Right lung (tissue), 5 donors: ENCODE results near the gene KRT83. TPM values are rescaled to one million over a fixed set of nuclear protein-coding genes. Genes with fewer than 3 reads are reported as not detected.
"Not testable (repeated sequence)": the region's sequence is repeated elsewhere in the genome, so short reads cannot be mapped to it uniquely, and the experiment has no call there.

Source experiments
- DNase-seq, 2 donors: peaks; one replicate each; pipeline ENCODE4 v3.0.0-alpha.2; 2013
- polyA plus RNA-seq, 5 donors: library from polyadenylated mRNA; unstranded; fragments of 120-200 nt; gene quantifications; one replicate each; pipeline versions ENCODE4 v1.2.1 to v1.2.3, GENCODE V29; 2013; ENCODE audit warnings: inconsistent platforms in 1 of 5, low replicate concordance in 1 of 5; ENCODE audit not compliant: insufficient read length in 5 of 5, insufficient read depth in 1 of 5

Gene KRT83
- polyA plus RNA-seq, 5 donors: not detected

DNA sequence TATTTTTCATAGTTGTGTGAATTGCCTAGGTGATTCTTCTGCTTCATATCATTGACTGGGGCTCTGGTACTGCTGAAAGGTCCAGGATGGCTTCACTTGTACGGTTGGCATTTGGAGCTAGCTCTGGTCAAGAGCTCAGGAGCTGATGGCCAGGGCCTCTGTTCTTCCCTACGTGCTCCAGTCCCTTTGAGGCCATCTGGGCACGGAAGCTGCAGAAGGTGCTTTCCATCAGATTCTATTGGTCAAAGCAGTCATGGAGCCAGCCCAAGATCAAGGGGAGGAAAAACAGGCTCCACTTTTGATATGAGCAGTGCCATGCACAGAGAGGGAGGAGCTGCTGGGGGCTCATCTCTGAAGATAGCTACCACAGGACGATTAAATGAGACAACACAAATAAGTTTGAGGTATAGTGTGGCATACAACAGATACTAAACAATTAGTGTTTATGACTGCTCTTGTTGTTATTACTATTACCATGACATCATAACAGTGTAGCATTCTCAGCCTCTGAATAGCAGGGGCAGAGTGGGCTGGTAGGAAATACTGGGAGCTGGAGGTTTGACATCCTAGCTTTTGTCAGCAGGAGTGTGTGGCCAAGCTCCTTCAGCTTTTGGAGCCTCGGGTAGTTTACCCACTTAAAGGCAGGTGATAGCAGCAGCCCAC is 10.4 kb downstream of the KRT83 start:
- DNase-seq: no peak

DNA sequence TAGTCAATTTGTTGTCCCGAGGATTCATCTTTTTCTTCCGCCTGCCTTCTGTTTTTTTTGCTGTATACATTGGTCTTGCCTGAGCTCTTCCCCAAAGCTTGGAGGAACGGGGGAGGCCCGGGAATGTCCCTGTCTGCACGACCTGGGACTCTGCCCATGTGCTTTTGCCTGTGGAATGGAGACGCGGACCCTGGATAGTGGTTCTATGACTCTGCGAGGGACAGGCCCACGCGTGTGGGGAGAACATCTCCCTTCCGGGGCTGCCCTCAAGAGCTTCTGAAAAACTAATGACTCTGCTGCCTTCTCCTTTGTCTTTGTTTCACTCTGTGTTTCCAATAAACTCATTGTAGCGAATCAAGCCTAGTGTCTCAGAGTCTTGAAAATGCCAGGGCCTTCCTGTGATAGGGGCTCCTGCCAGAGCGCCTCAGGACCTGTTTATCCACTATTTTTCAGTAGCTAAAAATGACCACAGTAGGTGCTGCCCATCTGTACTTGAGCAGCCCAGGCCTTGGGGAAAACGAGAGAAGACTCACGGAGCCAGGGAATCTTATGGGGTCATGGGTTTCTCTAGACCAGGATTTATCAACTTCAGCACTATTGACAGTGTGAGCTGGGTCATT is 12.3 kb downstream of the KRT83 start:
- DNase-seq: no peak

DNA sequence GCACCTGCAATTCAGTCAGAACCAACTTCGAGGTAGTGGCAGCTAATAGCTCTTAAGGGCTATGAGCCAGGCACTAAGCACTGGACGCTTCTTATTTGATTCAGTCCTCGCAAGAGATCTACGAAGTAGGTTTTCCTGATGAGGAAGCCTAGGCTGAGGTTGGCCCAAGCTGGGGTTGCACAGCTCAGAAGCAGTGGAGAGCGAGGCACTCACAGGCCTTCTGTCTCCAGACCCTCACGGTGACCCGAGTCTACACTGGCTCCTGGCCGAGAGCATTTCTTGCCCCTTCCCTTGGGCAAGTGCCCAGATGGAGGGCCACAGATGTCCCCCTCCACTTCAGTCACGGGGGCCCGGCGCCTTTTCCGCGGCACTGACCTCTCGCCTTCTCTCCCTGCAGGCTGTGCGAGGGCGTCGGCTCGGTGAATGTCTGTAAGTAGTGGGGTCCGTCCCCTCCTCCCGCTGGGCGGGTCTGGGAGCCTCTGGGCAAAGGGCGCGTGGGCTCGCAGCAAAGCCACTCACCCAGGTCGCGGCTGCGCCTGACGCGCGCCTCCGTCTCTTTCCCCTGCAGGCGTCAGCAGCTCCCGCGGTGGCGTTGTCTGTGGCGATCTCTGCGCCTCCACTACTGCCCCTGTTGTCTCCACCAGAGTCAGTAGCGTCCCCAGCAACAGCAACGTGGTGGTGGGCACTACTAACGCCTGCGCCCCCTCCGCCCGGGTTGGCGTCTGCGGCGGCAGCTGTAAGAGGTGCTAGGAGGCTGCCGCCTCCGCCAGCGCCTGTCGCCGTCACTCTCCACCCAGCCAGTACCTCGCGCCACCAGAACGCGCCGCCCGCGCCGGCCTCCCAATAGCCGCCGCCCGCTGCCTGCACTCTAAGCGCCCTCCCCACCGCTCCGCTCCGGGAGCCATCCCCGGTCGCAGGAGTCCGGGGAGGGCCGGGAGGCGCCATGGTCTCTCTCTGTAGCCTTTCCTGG is 13.1 kb downstream of the KRT83 start:
- DNase-seq: peak; percentile 40

DNA sequence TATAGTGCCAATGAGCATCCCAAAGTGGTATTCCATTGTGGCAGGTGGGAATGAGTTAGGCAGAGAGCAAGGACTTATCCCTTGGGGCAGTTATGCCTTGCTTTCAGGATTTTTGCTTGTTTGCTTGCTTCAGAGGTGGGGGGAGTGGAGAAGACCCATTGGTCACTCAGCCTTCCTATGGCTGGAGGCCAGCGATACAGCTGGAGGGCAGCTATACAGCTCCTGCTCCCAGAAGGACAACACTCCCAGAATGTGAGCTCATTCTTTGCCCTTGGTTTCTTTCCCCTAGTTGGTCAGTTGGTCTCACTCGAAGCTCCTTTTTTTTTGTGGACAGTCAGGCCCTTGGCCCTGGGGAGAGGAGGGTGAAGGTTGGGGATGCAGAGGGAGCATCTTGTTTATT is 14.5 kb downstream of the KRT83 start:
- peak; percentile 21 to 31 for DNase-seq

DNA sequence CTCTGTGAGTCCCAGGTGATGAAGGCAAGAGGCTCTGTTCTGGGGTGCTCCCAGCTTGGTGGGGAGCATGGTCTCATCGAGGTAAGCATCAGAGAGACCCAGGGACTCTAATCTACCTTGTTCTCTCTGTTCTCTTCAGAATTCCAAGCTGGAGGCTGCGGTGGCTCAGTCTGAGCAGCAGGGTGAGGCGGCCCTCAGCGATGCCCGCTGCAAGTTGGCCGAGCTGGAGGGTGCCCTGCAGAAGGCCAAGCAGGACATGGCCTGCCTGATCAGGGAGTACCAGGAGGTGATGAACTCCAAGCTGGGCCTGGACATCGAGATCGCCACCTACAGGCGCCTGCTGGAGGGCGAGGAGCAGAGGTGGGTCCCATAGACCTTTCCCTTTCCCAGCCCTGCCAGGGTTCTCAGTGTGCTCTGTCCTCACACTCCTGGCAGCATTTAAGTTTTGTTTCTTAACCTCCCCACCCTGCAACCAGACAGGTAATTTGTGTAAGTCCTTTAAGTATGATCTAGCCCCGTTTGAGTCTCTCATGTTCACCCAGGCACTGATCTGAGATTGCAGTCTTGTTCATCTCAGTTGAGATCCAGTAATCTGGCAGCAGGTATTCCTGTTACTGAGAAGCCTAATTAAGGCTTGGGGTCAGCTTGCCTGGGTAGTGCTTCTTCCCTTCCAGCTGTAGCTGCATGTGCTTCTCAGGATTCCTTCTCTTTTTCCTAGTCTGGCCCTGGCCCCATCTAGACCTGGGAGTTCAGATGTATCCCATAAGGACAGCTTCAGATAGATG is 15.1 kb downstream of the KRT83 start:
- DNase-seq: no peak

DNA sequence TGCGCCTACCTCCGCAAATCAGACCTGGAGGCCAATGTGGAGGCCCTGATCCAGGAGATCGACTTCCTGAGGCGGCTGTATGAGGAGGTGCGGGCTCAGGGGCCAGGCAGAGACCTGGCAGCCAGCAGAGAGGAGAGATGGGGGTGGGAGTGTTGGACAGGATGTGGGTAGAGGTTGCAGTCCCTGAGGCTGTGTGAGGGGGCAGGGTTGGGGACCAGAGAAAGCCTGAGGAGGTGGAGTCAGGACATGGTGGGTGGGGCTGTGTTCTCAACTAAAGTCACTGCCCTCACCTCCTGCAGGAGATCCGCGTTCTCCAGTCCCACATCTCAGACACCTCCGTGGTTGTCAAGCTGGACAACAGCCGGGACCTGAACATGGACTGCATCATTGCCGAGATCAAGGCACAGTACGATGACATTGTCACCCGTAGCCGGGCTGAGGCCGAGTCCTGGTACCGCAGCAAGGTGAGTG is 16.2 kb downstream of the KRT83 start:
- not testable (repeated sequence) for DNase-seq

DNA sequence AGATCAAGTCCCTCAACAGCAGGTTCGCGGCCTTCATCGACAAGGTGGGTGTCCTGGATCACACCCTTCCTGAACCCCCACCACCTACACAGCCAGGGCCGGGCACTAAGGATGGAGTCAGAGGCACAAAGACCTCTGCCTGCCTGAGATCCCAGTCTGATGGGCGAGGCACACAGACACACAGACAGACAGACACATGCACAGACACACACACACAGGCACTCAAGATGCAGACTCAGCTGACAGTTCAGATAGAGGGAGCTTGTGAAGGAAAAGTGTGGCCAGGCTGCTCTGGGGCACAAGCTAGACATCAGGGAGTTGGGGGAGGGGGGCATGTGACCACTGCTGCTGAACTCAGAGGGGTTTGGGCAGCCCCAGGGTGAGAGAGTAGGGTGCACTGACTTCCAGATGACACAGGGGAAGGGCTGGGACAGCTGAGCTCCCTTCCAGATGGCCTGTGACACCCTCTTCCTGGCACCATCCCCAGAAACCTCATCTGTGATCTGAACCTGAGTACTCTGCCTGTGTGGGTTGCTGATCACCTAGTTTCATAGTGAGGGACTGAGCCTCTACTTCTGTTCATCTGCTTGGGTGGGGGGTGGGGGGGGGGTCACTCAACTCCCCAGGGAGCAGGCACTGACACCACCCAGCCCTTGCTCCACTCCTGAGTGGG is 18.8 kb downstream of the KRT83 start:
- not testable (repeated sequence) for DNase-seq

DNA sequence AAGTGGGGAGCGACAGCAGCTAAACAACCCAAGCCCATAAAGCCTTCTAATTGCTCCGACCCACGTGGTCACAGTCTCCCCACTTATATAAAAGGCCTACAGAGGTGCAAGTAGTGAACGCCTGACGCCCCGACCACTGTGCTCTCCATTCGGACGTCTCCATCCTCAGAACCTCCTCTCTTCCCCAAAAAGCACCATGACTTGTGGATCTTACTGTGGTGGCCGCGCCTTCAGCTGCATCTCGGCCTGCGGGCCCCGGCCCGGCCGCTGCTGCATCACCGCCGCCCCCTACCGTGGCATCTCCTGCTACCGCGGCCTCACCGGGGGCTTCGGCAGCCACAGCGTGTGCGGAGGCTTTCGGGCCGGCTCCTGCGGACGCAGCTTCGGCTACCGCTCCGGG is 19.5 kb downstream of the KRT83 start:
- not testable (repeated sequence) for DNase-seq

DNA sequence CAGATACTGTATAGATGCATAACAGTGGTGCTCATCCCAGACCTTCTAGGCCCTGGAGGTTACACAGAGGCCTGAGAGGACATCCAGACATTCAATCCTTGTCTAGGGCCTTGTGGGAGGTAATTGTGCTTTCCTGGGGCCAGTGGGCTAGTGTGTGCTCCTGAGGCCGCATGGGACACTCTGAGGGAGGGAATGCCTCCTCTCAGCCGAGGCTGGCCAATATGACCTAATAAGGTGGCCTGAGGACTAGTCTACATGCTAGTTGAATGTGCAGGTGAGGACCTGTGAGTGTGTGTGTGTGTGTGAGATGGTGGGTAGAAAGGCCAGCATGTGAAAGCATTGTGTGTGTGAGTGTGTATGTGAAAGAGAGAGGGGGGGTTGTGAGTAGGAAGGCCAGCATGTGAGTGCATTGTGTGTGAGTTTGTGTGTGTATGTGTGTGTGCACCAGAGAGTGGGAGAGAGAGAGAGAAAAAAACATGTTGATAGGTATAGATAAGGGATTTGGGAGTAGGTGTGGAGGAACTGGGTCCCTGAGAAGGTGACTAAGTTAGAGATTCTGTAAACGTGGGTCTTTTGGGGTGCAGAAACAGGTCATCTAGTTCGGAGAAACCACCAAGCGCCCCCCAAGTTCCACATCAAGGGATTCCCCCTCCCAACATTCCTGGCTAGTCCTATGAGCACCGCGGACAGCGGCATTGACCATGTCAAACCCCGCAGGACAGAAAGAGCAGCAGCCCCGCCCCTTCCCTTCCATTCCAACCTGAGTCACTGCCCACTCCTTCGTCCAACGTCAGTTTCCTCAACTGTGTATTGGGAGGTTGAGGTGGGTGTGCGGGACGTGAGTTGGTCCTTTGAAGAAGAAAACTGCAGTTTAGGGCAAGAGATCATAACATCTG is 20.2 kb downstream of the KRT83 start:
- no peak for DNase-seq

DNA sequence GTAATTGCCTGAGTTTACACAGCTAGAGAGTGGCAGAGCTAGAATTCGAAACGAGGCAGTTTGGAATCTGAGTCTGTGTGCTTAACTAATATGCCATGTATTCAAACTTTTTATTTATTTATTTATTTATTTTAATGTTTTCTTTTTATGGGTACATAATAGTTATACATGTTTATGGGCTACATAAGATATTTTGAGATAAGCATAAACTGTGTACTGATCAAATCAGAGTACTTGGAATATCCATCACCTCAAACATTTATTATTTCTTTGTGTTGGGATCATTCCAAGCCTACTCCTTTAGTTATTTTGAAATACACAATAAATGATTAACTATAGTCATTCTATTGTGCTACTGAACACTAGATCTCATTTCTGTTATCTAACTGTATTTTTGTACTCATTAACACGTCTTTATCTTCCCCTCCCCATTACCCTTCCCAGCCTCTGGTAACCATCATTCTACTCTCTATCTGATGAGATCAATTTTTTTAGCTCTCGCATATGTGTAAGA is 22.5 kb downstream of the KRT83 start:
- no peak for DNase-seq

DNA sequence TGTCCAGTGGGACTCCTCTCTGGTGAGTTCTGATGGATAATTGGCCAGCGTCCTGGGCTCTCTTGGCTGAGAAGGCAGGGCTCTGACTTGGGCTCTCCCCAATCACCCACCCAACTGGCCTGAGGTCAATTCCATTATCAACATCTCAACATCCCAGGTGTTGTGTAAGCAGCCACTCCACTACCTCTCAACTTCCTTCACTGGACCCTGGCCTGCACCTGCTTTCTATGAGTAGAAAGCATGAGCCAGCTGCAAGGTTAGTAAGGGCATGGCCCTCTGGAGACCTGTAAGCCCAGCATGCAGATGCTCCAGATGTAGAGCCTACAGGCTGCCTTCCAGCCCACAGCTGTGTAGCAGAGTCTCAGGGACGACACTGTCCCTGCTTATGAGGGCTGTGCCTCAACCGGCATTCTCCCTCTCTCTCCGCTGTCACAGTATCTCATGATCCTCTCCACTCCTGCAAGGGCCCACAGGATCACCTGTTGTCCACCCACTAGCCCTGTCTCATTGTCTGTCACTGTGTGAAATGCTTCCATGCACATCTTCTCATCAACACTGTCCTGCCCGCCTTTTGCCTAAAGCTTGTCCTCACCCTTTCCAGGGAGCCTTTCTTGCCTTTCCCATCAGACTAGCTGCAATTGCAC is 24.5 kb downstream of the KRT83 start:
- no peak for DNase-seq

DNA sequence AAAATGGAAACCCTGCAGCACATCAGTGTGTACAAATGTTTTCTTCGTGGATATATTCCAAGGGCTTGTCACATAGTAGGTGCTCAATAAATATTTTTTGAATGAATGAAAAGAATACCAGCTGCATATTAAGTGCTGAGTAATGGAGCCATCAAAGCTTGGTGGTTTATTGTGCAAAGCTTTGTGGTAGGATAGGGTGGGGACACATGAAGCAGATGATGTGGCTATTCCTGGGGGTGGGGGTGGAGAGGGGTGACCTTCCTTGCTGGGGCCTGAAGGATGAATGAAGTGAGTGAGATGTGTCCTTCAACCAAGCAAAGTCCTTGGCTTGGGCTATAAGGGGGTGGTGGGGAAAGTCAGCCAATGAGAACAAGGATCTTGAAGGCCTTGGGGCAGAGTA is 25.5 kb downstream of the KRT83 start:
- no peak for DNase-seq

DNA sequence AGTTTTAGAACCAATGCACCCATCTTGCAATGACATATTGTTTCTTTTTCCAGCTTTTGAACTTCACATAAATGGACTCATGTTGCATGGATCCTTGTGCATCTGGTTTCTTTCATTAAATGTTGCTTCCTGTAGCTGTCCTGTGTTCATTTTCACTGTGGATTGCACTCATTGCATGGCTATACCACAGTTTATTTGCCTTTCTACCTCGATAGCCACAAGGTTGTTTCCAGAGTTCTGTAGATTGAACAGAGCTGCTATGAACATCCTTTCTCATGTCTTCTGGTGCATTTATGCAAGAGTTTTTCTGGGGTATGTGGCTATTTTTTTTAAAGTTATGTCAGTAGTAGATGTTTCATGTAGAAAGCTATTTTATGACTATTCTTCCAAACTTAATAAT is 26.4 kb downstream of the KRT83 start:
- DNase-seq: no peak

DNA sequence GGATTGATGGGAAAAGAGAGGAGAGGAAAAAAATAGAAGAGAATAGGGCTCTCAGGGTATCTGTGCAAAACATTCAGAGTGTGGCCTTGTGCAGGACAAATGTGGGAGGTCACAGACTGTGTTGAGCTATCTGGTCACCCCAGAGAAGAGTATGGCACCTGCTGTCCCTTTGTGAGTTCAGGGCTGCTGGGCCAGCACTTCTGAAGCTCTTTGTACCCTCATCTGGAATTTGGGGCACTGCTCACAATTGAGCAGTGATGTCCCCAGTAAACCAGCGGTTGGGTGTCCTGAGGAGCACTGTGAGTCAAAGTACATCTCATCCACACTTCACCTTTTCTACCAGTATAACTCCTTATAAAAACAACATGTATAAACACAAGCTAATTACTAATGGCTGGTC is 27.3 kb downstream of the KRT83 start:
- DNase-seq: no peak

DNA sequence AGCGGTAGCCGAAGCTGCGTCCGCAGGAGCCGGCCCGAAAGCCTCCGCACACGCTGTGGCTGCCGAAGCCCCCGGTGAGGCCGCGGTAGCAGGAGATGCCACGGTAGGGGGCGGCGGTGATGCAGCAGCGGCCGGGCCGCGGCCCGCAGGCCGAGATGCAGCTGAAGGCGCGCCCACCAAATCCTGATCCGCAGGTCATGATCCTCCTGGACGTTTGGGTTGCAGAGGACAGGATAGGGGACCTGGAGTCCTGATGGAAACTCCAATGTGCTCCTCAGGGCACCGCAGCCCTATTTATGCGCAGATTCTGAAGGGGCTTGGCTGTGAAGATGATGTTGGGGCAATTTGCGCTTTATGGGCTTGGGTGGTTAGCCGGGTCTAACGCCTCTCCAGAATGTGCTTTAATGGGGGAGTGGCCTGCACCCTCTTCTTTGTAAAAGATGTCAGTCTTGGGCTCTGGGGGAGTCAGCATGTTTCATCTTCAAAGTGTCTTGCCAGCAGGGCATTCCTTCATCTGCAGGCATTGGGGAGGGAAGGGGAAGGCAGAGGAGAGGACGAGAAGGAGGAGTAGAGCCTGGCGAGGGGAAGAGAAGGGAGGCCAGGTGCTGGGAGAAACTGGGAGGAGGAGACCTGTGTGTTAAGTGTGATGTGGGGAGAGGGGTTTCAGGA is 29.8 kb downstream of the KRT83 start, which contains the start of gene KRT81:
Gene KRT81, minus strand, starts transcription at position 268 of the 669 bp plus-strand sequence. Its CDS starts 69 bp downstream, at position 199.
- DNase-seq: no peak

DNA sequence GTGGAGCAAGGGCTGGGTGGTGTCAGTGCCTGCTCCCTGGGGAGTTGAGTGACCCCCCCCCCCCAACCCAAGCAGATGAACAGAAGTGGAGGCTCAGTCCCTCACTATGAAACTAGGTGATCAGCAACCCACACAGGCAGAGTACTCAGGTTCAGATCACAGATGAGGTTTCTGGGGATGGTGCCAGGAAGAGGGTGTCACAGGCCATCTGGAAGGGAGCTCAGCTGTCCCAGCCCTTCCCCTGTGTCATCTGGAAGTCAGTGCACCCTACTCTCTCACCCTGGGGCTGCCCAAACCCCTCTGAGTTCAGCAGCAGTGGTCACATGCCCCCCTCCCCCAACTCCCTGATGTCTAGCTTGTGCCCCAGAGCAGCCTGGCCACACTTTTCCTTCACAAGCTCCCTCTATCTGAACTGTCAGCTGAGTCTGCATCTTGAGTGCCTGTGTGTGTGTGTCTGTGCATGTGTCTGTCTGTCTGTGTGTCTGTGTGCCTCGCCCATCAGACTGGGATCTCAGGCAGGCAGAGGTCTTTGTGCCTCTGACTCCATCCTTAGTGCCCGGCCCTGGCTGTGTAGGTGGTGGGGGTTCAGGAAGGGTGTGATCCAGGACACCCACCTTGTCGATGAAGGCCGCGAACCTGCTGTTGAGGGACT is 30.6 kb downstream of the KRT83 start:
- not testable (repeated sequence) for DNase-seq

DNA sequence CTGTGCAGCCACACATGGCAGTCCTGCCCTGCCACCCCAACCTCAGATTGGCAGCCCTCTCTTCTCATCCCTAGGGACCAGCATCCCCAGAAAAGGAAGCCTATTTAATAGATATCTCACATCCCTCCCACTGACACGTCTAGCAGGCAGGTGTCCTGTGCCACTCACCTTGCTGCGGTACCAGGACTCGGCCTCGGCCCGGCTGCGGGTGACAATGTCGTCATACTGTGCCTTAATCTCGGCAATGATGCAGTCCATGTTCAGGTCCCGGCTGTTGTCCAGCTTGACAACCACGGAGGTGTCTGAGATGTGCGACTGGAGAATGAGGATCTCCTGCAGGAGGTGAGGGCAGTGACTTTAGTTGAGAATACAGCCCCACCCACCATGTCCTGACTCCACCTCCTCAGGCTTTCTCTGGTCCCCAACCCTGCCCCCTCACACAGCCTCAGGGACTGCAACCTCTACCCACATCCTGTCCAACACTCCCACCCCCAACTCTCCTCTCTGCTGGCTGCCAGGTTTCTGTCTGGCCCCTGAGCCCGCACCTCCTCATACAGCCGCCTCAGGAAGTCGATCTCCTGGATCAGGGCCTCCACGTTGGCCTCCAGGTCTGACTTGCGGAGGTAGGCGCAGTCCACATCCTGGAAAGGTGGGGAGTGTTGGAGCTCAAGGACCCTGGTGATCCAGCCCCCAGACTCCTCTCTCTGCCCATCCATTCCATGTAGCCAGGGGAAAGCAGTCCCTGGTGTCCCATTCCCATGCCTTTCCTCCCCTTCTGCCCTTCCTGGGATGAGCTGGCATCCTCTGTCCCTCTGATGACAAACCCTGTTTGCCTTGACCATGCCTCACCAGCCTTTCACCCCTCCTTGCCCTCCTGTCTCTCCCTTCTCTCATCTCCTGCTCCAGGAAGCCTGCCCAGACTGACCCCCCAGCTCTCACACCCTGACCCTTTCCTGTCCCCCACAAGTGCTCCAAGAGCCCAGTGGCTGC is 33.1 kb downstream of the KRT83 start:
- DNase-seq: not testable (repeated sequence)
